K562 (cell line): Measurements from ENCODE around the gene TDG. TPM values are rescaled to one million over a fixed set of nuclear protein-coding genes. Genes with fewer than 3 reads are reported as not detected.

Experiments used
- ASH1L ChIP-seq: fragments of 450-650 bp; IDR thresholded peaks from 2 replicates; pipeline ENCODE4 v1.6.1; 2018; ENCODE audit warnings: borderline replicate concordance, mild to moderate bottlenecking, low read depth; ENCODE audit not compliant: partially characterized antibody
- BDP1 ChIP-seq: IDR thresholded peaks from 3 replicates; pipeline ENCODE4 v1.6.1; 2011; ENCODE audit not compliant: insufficient read length, insufficient read depth
- GABPB2 ChIP-seq: fragments of 250-450 bp; sonication (Bioruptor Pico); conservative IDR thresholded peaks from 2 replicates; pipeline ENCODE4 v1.5.1; 2021; ENCODE audit warnings: mild to moderate bottlenecking
- NEUROD1 ChIP-seq: fragments of 150-350 bp; IDR thresholded peaks from 2 replicates; pipeline ENCODE4 v1.6.1; 2014; ENCODE audit warnings: borderline replicate concordance, low read length, low read depth; ENCODE audit not compliant: partially characterized antibody
- PHF21A ChIP-seq: fragments of 450-650 bp; IDR thresholded peaks from 2 replicates; pipeline ENCODE4 v1.6.1; 2017; ENCODE audit warnings: low read depth, borderline replicate concordance
- POLR2H ChIP-seq: IDR thresholded peaks from 2 replicates; pipeline ENCODE4 v1.6.1; 2016; ENCODE audit warnings: missing genetic modification characterization, low read depth, mild to moderate bottlenecking, control low read depth, missing compliant biosample characterization, moderate library complexity
- SIRT6 ChIP-seq: IDR thresholded peaks from one replicate; pipeline ENCODE4 v1.6.1; 2012; ENCODE audit warnings: low read depth, mild to moderate bottlenecking, control low read depth, inconsistent platforms, low read length, moderate library complexity
- ZC3H4 ChIP-seq: sonication (generic); formaldehyde crosslinking; IDR thresholded peaks from 2 replicates; pipeline ENCODE4 v1.9.0; 2021; ENCODE audit warnings: missing genetic modification reagents, borderline replicate concordance
- ZKSCAN3 ChIP-seq: fragments of 250-450 bp; sonication (Bioruptor Pico); IDR thresholded peaks from 2 replicates; pipeline ENCODE4 v1.4.0; 2020
- polyA plus RNA-seq, 8 experiments: library from polyadenylated mRNA; depleted of rRNA in 4 of 8; stranded (reverse) in 5 of 8; unstranded in 3 of 8; fragments of >200 nt; fragmentation: Nextera tagmentation in 2 of 8; fragmentation: Illumina TruSeq in 1 of 8; extraction: Ambion mirVana in 2 of 8; extraction: Trizol in 1 of 8; gene quantifications; 2 replicates each; pipeline versions ENCODE4 v1.2.1 to v1.2.3, GENCODE V29; 2011 to 2014; ENCODE audit warnings: inconsistent platforms in 1 of 8, missing spikeins in 1 of 8
- total RNA-seq, 7 experiments: library from RNA; depleted of rRNA in 6 of 7; stranded (reverse); fragments of >200 nt in 6 of 7; fragmentation: Illumina TruSeq in 2 of 7; extraction: Trizol in 2 of 7; gene quantifications; 2 replicates each; pipeline versions ENCODE4 v1.2.1 to v1.2.3, GENCODE V29; 2011 to 2021; ENCODE audit warnings: low replicate concordance in 1 of 7
- TF ChIP-seq, protein P1 (sequence below): fragments of 150-350 bp; conservative IDR thresholded peaks from 2 replicates; pipeline ENCODE4 v1.6.1; 2014; ENCODE audit warnings: low read length
- TF ChIP-seq, protein P2 (sequence below): fragments of 450-650 bp; IDR thresholded peaks from one replicate; pipeline ENCODE4 v1.6.1; 2018; ENCODE audit warnings: mild to moderate bottlenecking, moderate library complexity; ENCODE audit not compliant: partially characterized antibody
- TF ChIP-seq, protein P3 (sequence below): sonication (generic); formaldehyde crosslinking; IDR thresholded peaks from 2 replicates; pipeline ENCODE4 v1.8.0; 2023; ENCODE audit warnings: mild to moderate bottlenecking, missing genetic modification reagents
- TF ChIP-seq, protein P4 (sequence below): fragments of 450-650 bp; IDR thresholded peaks from 2 replicates; pipeline ENCODE4 v1.6.1; 2016; ENCODE audit warnings: borderline replicate concordance
- TF ChIP-seq, protein P5 (sequence below): sonication (generic); formaldehyde crosslinking; IDR thresholded peaks from 2 replicates; pipeline ENCODE4 v1.8.1; 2022; ENCODE audit warnings: missing genetic modification reagents

The TDG gene
- total and polyA plus RNA-seq, 9 of the 15 experiments (the other 6 are each of a cell fraction or from before 2014, with no cell fraction given): 37.6 to 77.2 (median 64.0) TPM

DNA sequence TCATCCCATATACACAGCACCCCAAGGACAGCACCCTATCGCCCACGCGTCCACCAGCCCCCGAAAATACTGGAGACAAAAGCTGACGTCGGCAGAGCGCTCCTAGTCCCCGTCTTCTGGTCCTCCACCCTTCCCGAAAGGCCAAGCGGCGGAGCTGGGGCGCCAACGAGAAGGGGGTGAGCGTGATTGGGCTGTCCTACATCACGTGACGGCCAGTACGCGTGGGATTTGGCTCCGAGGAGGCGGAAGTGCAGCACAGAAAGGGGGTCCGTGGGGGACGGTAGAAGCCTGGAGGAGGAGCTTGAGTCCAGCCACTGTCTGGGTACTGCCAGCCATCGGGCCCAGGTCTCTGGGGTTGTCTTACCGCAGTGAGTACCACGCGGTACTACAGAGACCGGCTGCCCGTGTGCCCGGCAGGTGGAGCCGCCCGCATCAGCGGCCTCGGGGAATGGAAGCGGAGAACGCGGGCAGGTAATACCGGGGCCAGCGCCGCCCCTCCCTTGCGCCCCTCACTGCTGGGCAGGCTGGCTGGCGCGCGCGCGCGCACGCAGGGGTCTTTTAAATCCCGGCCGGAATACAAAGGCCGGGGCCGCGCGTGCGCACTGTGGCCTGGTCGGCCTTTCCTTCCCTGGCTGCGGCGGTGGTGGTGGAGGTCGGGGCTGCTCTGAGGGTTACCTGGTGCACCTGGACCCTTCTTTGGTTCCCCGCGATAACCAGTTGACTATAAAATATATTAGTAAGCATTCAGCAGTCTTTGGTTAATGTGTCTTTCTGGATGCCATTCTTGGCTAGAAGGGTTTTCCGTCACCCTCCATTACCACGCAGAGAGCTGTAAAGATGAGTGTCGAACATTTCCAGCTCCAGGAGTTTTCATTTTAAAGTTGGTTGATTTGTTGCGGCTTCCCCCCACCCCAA is at the start of gene TDG (continued):
- TF ChIP-seq, protein P1, sequence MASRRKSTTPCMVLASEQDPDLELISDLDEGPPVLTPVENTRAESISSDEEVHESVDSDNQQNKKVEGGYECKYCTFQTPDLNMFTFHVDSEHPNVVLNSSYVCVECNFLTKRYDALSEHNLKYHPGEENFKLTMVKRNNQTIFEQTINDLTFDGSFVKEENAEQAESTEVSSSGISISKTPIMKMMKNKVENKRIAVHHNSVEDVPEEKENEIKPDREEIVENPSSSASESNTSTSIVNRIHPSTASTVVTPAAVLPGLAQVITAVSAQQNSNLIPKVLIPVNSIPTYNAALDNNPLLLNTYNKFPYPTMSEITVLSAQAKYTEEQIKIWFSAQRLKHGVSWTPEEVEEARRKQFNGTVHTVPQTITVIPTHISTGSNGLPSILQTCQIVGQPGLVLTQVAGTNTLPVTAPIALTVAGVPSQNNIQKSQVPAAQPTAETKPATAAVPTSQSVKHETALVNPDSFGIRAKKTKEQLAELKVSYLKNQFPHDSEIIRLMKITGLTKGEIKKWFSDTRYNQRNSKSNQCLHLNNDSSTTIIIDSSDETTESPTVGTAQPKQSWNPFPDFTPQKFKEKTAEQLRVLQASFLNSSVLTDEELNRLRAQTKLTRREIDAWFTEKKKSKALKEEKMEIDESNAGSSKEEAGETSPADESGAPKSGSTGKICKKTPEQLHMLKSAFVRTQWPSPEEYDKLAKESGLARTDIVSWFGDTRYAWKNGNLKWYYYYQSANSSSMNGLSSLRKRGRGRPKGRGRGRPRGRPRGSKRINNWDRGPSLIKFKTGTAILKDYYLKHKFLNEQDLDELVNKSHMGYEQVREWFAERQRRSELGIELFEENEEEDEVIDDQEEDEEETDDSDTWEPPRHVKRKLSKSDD: no peak
- TF ChIP-seq POLR2H (tag) (peak; percentile 78), PHF21A (0 out of 2 replicates have a peak, but pooled peaks have one; percentile 5), ASH1L (peak; percentile 71), NEUROD1 (no peak), GABPB2 (CRISPR knock-in tag) (no peak), BDP1 (no peak), SIRT6 (no peak), ZKSCAN3 (CRISPR knock-in tag) (no peak), ZC3H4 (no peak)
- TF ChIP-seq, protein P2, sequence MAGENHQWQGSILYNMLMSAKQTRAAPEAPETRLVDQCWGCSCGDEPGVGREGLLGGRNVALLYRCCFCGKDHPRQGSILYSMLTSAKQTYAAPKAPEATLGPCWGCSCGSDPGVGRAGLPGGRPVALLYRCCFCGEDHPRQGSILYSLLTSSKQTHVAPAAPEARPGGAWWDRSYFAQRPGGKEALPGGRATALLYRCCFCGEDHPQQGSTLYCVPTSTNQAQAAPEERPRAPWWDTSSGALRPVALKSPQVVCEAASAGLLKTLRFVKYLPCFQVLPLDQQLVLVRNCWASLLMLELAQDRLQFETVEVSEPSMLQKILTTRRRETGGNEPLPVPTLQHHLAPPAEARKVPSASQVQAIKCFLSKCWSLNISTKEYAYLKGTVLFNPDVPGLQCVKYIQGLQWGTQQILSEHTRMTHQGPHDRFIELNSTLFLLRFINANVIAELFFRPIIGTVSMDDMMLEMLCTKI: no peak
- TF ChIP-seq, protein P3, sequence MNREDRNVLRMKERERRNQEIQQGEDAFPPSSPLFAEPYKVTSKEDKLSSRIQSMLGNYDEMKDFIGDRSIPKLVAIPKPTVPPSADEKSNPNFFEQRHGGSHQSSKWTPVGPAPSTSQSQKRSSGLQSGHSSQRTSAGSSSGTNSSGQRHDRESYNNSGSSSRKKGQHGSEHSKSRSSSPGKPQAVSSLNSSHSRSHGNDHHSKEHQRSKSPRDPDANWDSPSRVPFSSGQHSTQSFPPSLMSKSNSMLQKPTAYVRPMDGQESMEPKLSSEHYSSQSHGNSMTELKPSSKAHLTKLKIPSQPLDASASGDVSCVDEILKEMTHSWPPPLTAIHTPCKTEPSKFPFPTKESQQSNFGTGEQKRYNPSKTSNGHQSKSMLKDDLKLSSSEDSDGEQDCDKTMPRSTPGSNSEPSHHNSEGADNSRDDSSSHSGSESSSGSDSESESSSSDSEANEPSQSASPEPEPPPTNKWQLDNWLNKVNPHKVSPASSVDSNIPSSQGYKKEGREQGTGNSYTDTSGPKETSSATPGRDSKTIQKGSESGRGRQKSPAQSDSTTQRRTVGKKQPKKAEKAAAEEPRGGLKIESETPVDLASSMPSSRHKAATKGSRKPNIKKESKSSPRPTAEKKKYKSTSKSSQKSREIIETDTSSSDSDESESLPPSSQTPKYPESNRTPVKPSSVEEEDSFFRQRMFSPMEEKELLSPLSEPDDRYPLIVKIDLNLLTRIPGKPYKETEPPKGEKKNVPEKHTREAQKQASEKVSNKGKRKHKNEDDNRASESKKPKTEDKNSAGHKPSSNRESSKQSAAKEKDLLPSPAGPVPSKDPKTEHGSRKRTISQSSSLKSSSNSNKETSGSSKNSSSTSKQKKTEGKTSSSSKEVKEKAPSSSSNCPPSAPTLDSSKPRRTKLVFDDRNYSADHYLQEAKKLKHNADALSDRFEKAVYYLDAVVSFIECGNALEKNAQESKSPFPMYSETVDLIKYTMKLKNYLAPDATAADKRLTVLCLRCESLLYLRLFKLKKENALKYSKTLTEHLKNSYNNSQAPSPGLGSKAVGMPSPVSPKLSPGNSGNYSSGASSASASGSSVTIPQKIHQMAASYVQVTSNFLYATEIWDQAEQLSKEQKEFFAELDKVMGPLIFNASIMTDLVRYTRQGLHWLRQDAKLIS (CRISPR knock-in tag): peak; percentile 94
- TF ChIP-seq, protein P4, sequence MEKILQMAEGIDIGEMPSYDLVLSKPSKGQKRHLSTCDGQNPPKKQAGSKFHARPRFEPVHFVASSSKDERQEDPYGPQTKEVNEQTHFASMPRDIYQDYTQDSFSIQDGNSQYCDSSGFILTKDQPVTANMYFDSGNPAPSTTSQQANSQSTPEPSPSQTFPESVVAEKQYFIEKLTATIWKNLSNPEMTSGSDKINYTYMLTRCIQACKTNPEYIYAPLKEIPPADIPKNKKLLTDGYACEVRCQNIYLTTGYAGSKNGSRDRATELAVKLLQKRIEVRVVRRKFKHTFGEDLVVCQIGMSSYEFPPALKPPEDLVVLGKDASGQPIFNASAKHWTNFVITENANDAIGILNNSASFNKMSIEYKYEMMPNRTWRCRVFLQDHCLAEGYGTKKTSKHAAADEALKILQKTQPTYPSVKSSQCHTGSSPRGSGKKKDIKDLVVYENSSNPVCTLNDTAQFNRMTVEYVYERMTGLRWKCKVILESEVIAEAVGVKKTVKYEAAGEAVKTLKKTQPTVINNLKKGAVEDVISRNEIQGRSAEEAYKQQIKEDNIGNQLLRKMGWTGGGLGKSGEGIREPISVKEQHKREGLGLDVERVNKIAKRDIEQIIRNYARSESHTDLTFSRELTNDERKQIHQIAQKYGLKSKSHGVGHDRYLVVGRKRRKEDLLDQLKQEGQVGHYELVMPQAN: peak; percentile 91
- TF ChIP-seq, protein P5, sequence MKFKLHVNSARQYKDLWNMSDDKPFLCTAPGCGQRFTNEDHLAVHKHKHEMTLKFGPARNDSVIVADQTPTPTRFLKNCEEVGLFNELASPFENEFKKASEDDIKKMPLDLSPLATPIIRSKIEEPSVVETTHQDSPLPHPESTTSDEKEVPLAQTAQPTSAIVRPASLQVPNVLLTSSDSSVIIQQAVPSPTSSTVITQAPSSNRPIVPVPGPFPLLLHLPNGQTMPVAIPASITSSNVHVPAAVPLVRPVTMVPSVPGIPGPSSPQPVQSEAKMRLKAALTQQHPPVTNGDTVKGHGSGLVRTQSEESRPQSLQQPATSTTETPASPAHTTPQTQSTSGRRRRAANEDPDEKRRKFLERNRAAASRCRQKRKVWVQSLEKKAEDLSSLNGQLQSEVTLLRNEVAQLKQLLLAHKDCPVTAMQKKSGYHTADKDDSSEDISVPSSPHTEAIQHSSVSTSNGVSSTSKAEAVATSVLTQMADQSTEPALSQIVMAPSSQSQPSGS (CRISPR knock-in tag): no peak
